AG08396 (cell line): ENCODE results near the gene PPP1R7.

Experiments used
- DNase-seq: peaks from one replicate; pipeline ENCODE4 v3.0.0; 2012; ENCODE audit warnings: low spot score, mixed read lengths

PPP1R7 gene

GRCh38 chr2:241121008-241121407, 29.3 kb upstream of the PPP1R7 start:
- DNase-seq: no peak

- no peak for DNase-seq
Observed at GRCh38 chr2:241122376-241123002, 27.8 kb upstream of the PPP1R7 start.

GRCh38 chr2:241123816-241124536, 26.3 kb upstream of the PPP1R7 start:
- DNase-seq: no peak

GRCh38 chr2:241125626-241126025, 24.6 kb upstream of the PPP1R7 start:
- no peak for DNase-seq

GRCh38 chr2:241126201-241126611, 24.1 kb upstream of the PPP1R7 start:
- no peak for DNase-seq

- no peak for DNase-seq
Observed at GRCh38 chr2:241126771-241127202, 23.5 kb upstream of the PPP1R7 start.

- DNase-seq: no peak
Observed at GRCh38 chr2:241128266-241128665, 22.0 kb upstream of the PPP1R7 start.

- DNase-seq: peak; percentile 32
Observed at GRCh38 chr2:241129086-241129871, 21.0 kb upstream of the PPP1R7 start.

GRCh38 chr2:241130316-241130715, 20.0 kb upstream of the PPP1R7 start:
- DNase-seq: no peak

- DNase-seq: no peak
Observed at GRCh38 chr2:241131531-241131930, 18.7 kb upstream of the PPP1R7 start.

GRCh38 chr2:241132538-241133435, 17.5 kb upstream of the PPP1R7 start:
- DNase-seq: no peak

- DNase-seq: no peak
Observed at GRCh38 chr2:241133436-241133820, 16.8 kb upstream of the PPP1R7 start.

GRCh38 chr2:241134711-241135110, 15.6 kb upstream of the PPP1R7 start:
- no peak for DNase-seq

GRCh38 chr2:241135737-241136136, 14.5 kb upstream of the PPP1R7 start:
- no peak for DNase-seq

- no peak for DNase-seq
Observed at GRCh38 chr2:241136191-241136590, 14.1 kb upstream of the PPP1R7 start.

GRCh38 chr2:241136661-241137260, 13.5 kb upstream of the PPP1R7 start:
- no peak for DNase-seq

- no peak for DNase-seq
Observed at GRCh38 chr2:241137276-241138190, 12.7 kb upstream of the PPP1R7 start.

- DNase-seq: no peak
Observed at GRCh38 chr2:241138471-241138870, 11.8 kb upstream of the PPP1R7 start.

- DNase-seq: no peak
Observed at GRCh38 chr2:241139531-241140444, 10.5 kb upstream of the PPP1R7 start.
